ENCODE results near the gene RREB1. TPM values are rescaled to one million over a fixed set of nuclear protein-coding genes. Genes with fewer than 3 reads are reported as not detected.

The RREB1 gene
- total RNA-seq, 1 experiment from 2014 or later: 35.8 TPM

GRCh38 chr6:7255918-7256317 lies 148.2 kb downstream of the RREB1 start:
- H3K4me3 Mint-ChIP-seq: no peak overlapping the region
- Histone ChIP-seq H4K8ac (replicated peaks; ENCODE audit: insufficient read length, low read depth, low read length) (no peak overlapping the region), H2AFZ (ENCODE audit: low read length) (no peak overlapping the region), H3K56ac (ENCODE audit: insufficient read length, low read depth, low read length) (no peak overlapping the region), H2AK5ac (ENCODE audit: insufficient read length, low read length) (no peak overlapping the region), H3K79me1 (ENCODE audit: insufficient read depth, low read depth, low read length, poor library complexity, severe bottlenecking) (no peaks in the 10 kb centered on the region), H3K79me2 (ENCODE audit: insufficient read depth, low read length) (no peaks in the 10 kb centered on the region), H2BK12ac (ENCODE audit: insufficient read length, low read depth, low read length) (no peak overlapping the region), H3K23ac (ENCODE audit: insufficient read length, low read depth, low read length) (no peak overlapping the region), H2BK5ac (ENCODE audit: insufficient read length, low read length) (no peak overlapping the region), H3K27ac (ENCODE audit: insufficient read length, low read depth, low read length) (no peak overlapping the region), H3K4ac (ENCODE audit: low read depth, low read length) (no peak overlapping the region), H3K4me2 (ENCODE audit: insufficient read depth, insufficient read length, low read length) (no peak overlapping the region), H3T11ph (ENCODE audit: low read length) (no peak overlapping the region), H2BK20ac (ENCODE audit: low read depth, low read length, poor library complexity, severe bottlenecking) (no peak overlapping the region), H3K27me3 (ENCODE audit: insufficient read depth, low read length) (no peaks in the 10 kb centered on the region; the same call in 1 of the 2 replicates), H3K23me2 (ENCODE audit: insufficient read length, low read depth, low read length, poor library complexity, severe bottlenecking) (peaks cover 3% of the 10 kb centered on the region), H4K91ac (ENCODE audit: insufficient read length, low read depth, low read length) (no peak overlapping the region), H3K9ac (ENCODE audit: extremely low read depth, insufficient read length, low read length) (no peak overlapping the region), H4K5ac (ENCODE audit: insufficient read length, low read depth, low read length) (no peak overlapping the region), H2BK15ac (ENCODE audit: low read depth, low read length) (no peak overlapping the region), H3K4me1 (ENCODE audit: insufficient read depth, low read length) (no peaks in the 10 kb centered on the region; the same call in 1 of the 2 replicates), H3K18ac (ENCODE audit: insufficient read length, low read depth, low read length) (no peak overlapping the region), H4K20me1 (ENCODE audit: control insufficient read depth, insufficient read depth, insufficient read length) (no peaks in the 10 kb centered on the region), H3K9me3 (ENCODE audit: control insufficient read depth, low read depth, low read length) (no peaks in the 10 kb centered on the region), H2BK120ac (ENCODE audit: low read depth, low read length, poor library complexity, severe bottlenecking) (no peak overlapping the region), H3K14ac (ENCODE audit: insufficient read depth, low read length) (no peak overlapping the region)
- WGBS (ENCODE audit: extremely low coverage, insufficient read length, low lambda C conversion rate): no CpG with 5 or more reads among the region's 5 CpGs
- no peak overlapping the region for H3K27ac Mint-ChIP-seq
- peaks cover 3 to 16% (median 11%) of the 10 kb centered on the region in 3 experiments; a peak in 5 of 7 replicates for H3K36me3 Mint-ChIP-seq (ENCODE audit: insufficient read depth in 1 of 3, low read depth in 3 of 3)
- H3K4me1 Mint-ChIP-seq: peaks cover 8 to 19% of the 10 kb centered on the region in 2 experiments
- TF ChIP-seq CTCF (conservative IDR thresholded peaks at IDR 0.05): no peak
- DNase-seq: no peak
- peaks cover 17 to 21% of the 10 kb centered on the region in 2 experiments for H3K9me3 Mint-ChIP-seq
- H3K27me3 Mint-ChIP-seq (ENCODE audit: low read depth): peaks cover 16% of the 10 kb centered on the region

All from H9 (cell line).